GM04504 (cell line): ENCODE data around the gene FAM174B.

Source experiments
- DNase-seq: peaks from one replicate; pipeline ENCODE4 v3.0.0-alpha.2; 2012; ENCODE audit warnings: low read depth

The FAM174B gene

GRCh38 chr15:92638709-92639365 is 16.7 kb downstream of the FAM174B start:
- no peak for DNase-seq

GRCh38 chr15:92638291-92638708 is 17.3 kb downstream of the FAM174B start:
- no peak for DNase-seq

GRCh38 chr15:92637626-92638025 is 17.9 kb downstream of the FAM174B start:
- DNase-seq = no peak

- no peak for DNase-seq
Measured at GRCh38 chr15:92636908-92637481, 18.6 kb downstream of the FAM174B start.

GRCh38 chr15:92636401-92636907 is 19.1 kb downstream of the FAM174B start:
- no peak for DNase-seq

- DNase-seq = no peak
Measured at GRCh38 chr15:92634671-92635201, 20.8 kb downstream of the FAM174B start.

GRCh38 chr15:92634060-92634459 is 21.5 kb downstream of the FAM174B start:
- DNase-seq = no peak

GRCh38 chr15:92633418-92633817 is 22.2 kb downstream of the FAM174B start:
- DNase-seq = no peak

- no peak for DNase-seq
Measured at GRCh38 chr15:92633001-92633400, 22.6 kb downstream of the FAM174B start.

- no peak for DNase-seq
Measured at GRCh38 chr15:92631721-92632120, 23.9 kb downstream of the FAM174B start.

- DNase-seq = no peak
Measured at GRCh38 chr15:92629975-92630626, 25.5 kb downstream of the FAM174B start.

GRCh38 chr15:92629276-92629974 is 26.1 kb downstream of the FAM174B start:
- no peak for DNase-seq

GRCh38 chr15:92627014-92627413 is 28.6 kb downstream of the FAM174B start:
- DNase-seq = no peak

- no peak for DNase-seq
Measured at GRCh38 chr15:92625251-92625980, 30.2 kb downstream of the FAM174B start.

- no peak for DNase-seq
Measured at GRCh38 chr15:92624401-92624991, 31.1 kb downstream of the FAM174B start.

- DNase-seq = no peak
Measured at GRCh38 chr15:92623435-92623834, 32.1 kb downstream of the FAM174B start.

GRCh38 chr15:92621972-92622533 is 33.5 kb downstream of the FAM174B start:
- no peak for DNase-seq

GRCh38 chr15:92620991-92621390 is 34.6 kb downstream of the FAM174B start:
- DNase-seq = no peak

GRCh38 chr15:92619145-92620101 is 36.2 kb downstream of the FAM174B start:
- no peak for DNase-seq
